ENCODE data around the gene PTTG1IP.

PTTG1IP gene

DNA sequence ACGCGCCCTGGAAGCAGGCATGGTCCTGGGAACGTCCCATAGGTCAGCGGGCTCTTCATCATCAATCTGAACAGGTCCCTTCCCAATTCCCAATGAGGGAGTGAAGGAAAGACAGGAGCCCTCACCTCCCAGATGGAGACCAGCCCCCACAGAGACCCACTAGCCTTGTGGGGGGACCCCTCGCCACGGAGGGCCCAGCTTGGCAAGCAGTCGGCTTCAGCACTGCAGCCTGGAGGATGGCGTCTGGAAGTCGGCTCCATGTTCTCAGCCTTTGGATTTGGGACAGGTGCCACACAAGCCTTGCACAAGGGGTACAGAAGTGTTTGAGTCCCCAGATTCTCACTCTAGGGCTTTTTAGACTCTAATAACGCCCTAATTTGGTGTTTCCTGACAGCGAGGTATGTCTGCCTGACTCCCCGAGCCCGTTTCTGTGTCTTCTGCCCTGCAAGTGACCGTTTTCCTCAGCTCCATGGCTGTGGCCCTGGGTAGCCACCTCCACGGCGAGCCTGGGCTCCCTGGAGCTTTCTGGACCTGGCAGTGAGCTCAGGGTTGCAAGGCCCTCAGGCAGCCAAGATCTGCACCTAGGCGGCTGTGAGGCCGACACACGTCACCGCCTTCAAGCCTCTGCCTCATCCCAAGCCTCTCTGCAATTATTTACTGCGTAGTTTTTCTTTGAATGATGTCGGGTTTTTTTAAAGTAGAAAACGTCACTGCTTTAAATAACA is 30.6 kb downstream of the PTTG1IP start:
- Histone ChIP-seq H4K20me1 (ENCODE audit: insufficient read depth, low read length) (no peaks in the 10 kb centered on the region), H3K79me2 (ENCODE audit: insufficient read depth, low read length) (no peaks in the 10 kb centered on the region), H3K36me3 (ENCODE audit: insufficient read depth, low read length) (no peaks in the 10 kb centered on the region), H3K9me3 (ENCODE audit: low read length) (no peaks in the 10 kb centered on the region), H3F3A (ENCODE audit: insufficient read depth, low read length) (no peaks in the 10 kb centered on the region), H3K9me2 (ENCODE audit: low read depth, low read length) (no peaks in the 10 kb centered on the region), H2AFZ (ENCODE audit: low read length) (no peak overlapping the region), H3K27me3 (ENCODE audit: insufficient read depth, low read length) (peaks cover 4% of the 10 kb centered on the region; the same call in 1 of the 2 replicates), H3K27ac (ENCODE audit: low read depth, low read length, poor library complexity, severe bottlenecking) (no peak overlapping the region), H3K4me2 (ENCODE audit: low read length) (no peak overlapping the region), H3K4me1 (ENCODE audit: insufficient read depth, low read length, severe bottlenecking) (peaks cover 12% of the 10 kb centered on the region), H3K4me3 (ENCODE audit: low read depth, low read length, poor library complexity, severe bottlenecking) (no peak overlapping the region), H3K9ac (ENCODE audit: low read length) (no peak overlapping the region)
- no peak for TF ChIP-seq EZH2 (IDR thresholded peaks at IDR 0.05; ENCODE audit: borderline replicate concordance, low read length)
- TF ChIP-seq, protein P1, sequence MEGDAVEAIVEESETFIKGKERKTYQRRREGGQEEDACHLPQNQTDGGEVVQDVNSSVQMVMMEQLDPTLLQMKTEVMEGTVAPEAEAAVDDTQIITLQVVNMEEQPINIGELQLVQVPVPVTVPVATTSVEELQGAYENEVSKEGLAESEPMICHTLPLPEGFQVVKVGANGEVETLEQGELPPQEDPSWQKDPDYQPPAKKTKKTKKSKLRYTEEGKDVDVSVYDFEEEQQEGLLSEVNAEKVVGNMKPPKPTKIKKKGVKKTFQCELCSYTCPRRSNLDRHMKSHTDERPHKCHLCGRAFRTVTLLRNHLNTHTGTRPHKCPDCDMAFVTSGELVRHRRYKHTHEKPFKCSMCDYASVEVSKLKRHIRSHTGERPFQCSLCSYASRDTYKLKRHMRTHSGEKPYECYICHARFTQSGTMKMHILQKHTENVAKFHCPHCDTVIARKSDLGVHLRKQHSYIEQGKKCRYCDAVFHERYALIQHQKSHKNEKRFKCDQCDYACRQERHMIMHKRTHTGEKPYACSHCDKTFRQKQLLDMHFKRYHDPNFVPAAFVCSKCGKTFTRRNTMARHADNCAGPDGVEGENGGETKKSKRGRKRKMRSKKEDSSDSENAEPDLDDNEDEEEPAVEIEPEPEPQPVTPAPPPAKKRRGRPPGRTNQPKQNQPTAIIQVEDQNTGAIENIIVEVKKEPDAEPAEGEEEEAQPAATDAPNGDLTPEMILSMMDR (IDR thresholded peaks at IDR 0.05; ENCODE audit: low read length): no peak

DNA sequence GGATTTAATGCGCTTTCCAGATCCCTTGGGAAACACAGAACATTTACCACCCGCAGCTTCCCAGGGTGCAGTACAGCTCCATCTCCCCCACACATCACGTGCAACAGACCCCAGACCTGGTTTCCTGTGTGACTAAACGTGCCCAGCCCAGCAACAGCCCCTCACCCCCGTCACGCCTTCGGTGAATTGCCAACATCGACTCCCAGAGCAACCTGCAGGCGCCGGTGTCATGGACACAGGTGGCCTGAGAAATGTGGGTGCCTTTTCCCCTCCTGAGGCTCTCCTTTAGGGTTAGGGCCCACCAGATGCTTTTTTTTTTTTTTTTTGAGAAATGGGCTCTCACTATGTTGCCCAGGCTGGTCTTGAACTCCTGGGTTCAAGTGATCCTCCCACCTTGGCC is 31.4 kb downstream of the PTTG1IP start:
- Histone ChIP-seq H3F3A (ENCODE audit: insufficient read depth, low read length) (no peaks in the 10 kb centered on the region), H2AFZ (ENCODE audit: low read length) (no peak overlapping the region), H3K4me2 (ENCODE audit: low read length) (no peak overlapping the region), H3K9me2 (ENCODE audit: low read depth, low read length) (no peaks in the 10 kb centered on the region), H3K4me1 (ENCODE audit: insufficient read depth, low read length, severe bottlenecking) (peaks cover 12% of the 10 kb centered on the region), H3K27me3 (ENCODE audit: insufficient read depth, low read length) (peaks cover 4% of the 10 kb centered on the region; the same call in 1 of the 2 replicates), H3K9ac (ENCODE audit: low read length) (no peak overlapping the region), H3K36me3 (ENCODE audit: insufficient read depth, low read length) (no peaks in the 10 kb centered on the region), H4K20me1 (ENCODE audit: insufficient read depth, low read length) (no peaks in the 10 kb centered on the region), H3K79me2 (ENCODE audit: insufficient read depth, low read length) (no peaks in the 10 kb centered on the region), H3K9me3 (ENCODE audit: low read length) (no peaks in the 10 kb centered on the region), H3K4me3 (ENCODE audit: low read depth, low read length, poor library complexity, severe bottlenecking) (no peak overlapping the region), H3K27ac (ENCODE audit: low read depth, low read length, poor library complexity, severe bottlenecking) (no peak overlapping the region)
- no peak for TF ChIP-seq EZH2 (IDR thresholded peaks at IDR 0.05; ENCODE audit: borderline replicate concordance, low read length)
- TF ChIP-seq, protein P1 (IDR thresholded peaks at IDR 0.05; ENCODE audit: low read length): no peak

DNA sequence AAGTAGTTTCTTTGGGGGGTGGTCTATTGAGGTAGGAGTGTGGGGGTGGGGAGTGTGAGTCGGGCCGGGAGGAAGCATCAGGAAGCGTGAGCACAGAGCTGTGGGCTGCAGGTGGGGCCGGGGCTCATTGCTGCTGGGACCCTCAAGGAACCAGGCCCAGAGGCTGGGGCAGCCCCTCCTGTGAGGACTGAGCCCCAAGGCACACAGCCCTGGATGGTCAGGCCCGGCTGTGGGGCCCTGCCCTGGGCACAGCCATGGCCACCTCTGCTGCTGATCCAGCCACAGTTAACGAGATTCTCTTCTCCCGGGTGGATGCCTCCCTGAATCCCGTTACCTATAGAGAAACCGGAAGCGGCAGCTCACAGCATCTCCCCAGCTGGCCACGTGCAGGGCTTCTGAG is 32.7 kb downstream of the PTTG1IP start:
- no peak overlapping the region for H3K9ac ChIP-seq (ENCODE audit: low read length)
- no peak for TF ChIP-seq EZH2 (IDR thresholded peaks at IDR 0.05; ENCODE audit: borderline replicate concordance, low read length)
- TF ChIP-seq, protein P1 (IDR thresholded peaks at IDR 0.05; ENCODE audit: low read length): no peak
- no peak overlapping the region for H3K4me2 ChIP-seq (ENCODE audit: low read length)
- no peaks in the 10 kb centered on the region for H3K9me2 ChIP-seq (ENCODE audit: low read depth, low read length)
- H2AFZ ChIP-seq (ENCODE audit: low read length): no peak overlapping the region
- 0 out of 2 replicates have a peak, but pooled peaks cover 4% of the 10 kb centered on the region for H3K27me3 ChIP-seq (ENCODE audit: insufficient read depth, low read length)
- H3F3A ChIP-seq (ENCODE audit: insufficient read depth, low read length): no peaks in the 10 kb centered on the region
- no peak overlapping the region for H3K27ac ChIP-seq (ENCODE audit: low read depth, low read length, poor library complexity, severe bottlenecking)
- H3K4me1 ChIP-seq (ENCODE audit: insufficient read depth, low read length, severe bottlenecking): peaks cover 4% of the 10 kb centered on the region
- H3K4me3 ChIP-seq (ENCODE audit: low read depth, low read length, poor library complexity, severe bottlenecking): no peak overlapping the region
- H3K36me3 ChIP-seq (ENCODE audit: insufficient read depth, low read length): no peaks in the 10 kb centered on the region
- no peaks in the 10 kb centered on the region for H3K79me2 ChIP-seq (ENCODE audit: insufficient read depth, low read length)
- H4K20me1 ChIP-seq (ENCODE audit: insufficient read depth, low read length): no peaks in the 10 kb centered on the region
- no peaks in the 10 kb centered on the region for H3K9me3 ChIP-seq (ENCODE audit: low read length)

Measured in OCI-LY1 (cell line).